Neural cell (in vitro differentiated cells): ENCODE data around the gene EPB41L2. TPM values are rescaled to one million over a fixed set of nuclear protein-coding genes. Genes with fewer than 3 reads are reported as not detected.

Source experiments
- H2AFZ ChIP-seq: fragments of 200-600, 300-800 bp; sonication (generic), shearing (Covaris generic); 2 replicates; pipeline ENCODE4 v1.6.0; 2014; ENCODE audit warnings: low read depth, mild to moderate bottlenecking, antibody characterized with exemption, low read length, moderate library complexity
- H3F3A ChIP-seq: fragments of 200-600 bp; shearing (Covaris generic); 2 replicates; pipeline ENCODE4 v1.6.1; 2016; ENCODE audit warnings: mild to moderate bottlenecking, moderate library complexity, mixed read lengths, antibody characterized with exemption, low read length; ENCODE audit not compliant: insufficient read depth, poor library complexity, severe bottlenecking
- H3K27ac ChIP-seq: fragments of 200-600, 300-800 bp; sonication (generic), shearing (Covaris generic); 2 replicates; pipeline ENCODE4 v1.5.1; 2014; ENCODE audit warnings: mild to moderate bottlenecking, low read length, moderate library complexity
- H3K27me3 ChIP-seq: fragments of 300-800, 200-600 bp; sonication (generic), shearing (Covaris generic); 2 replicates; pipeline ENCODE4 v1.6.0; 2014; ENCODE audit warnings: mild to moderate bottlenecking, low read depth, low read length, moderate library complexity; ENCODE audit not compliant: insufficient read depth
- H3K36me3 ChIP-seq: fragments of 300-800, 200-600 bp; sonication (generic), shearing (Covaris generic); 2 replicates; pipeline ENCODE4 v1.5.1; 2014; ENCODE audit warnings: mild to moderate bottlenecking, antibody characterized with exemption, low read length, moderate library complexity; ENCODE audit not compliant: insufficient read depth
- H3K4me2 ChIP-seq: fragments of 300-800, 200-600 bp; sonication (generic), shearing (Covaris generic); 2 replicates; pipeline ENCODE4 v1.6.0; 2014; ENCODE audit warnings: mild to moderate bottlenecking, low read length
- H3K4me3 ChIP-seq: fragments of 300-800, 200-600 bp; sonication (generic), shearing (Covaris generic); 2 replicates; pipeline ENCODE4 v1.5.1; 2014; ENCODE audit warnings: mild to moderate bottlenecking, low read length, moderate library complexity
- H3K79me2 ChIP-seq: fragments of 200-600 bp; shearing (Covaris generic); replicated peaks from 2 replicates; pipeline ENCODE4 v1.6.0; 2014; ENCODE audit warnings: mild to moderate bottlenecking, low read length, moderate library complexity; ENCODE audit not compliant: insufficient read depth
- H3K9ac ChIP-seq: fragments of 300-800, 200-600 bp; sonication (generic), shearing (Covaris generic); 2 replicates; pipeline ENCODE4 v1.6.1; 2016; ENCODE audit warnings: mild to moderate bottlenecking, low read length, mixed read lengths
- H3K9me2 ChIP-seq: fragments of 200-600 bp; shearing (Covaris generic); 2 replicates; pipeline ENCODE4 v1.6.1; 2016; ENCODE audit warnings: mild to moderate bottlenecking, low read length, mixed read lengths; ENCODE audit not compliant: insufficient read depth
- H3K9me3 ChIP-seq: fragments of 200-600, 300-800 bp; sonication (generic), shearing (Covaris generic); 2 replicates; pipeline ENCODE4 v1.6.1; 2016; ENCODE audit warnings: mild to moderate bottlenecking, mixed run types, low read length, moderate library complexity, mixed read lengths
- H4K20me1 ChIP-seq: fragments of 200-600 bp; shearing (Covaris generic); 2 replicates; pipeline ENCODE4 v1.6.1; 2016; ENCODE audit warnings: mild to moderate bottlenecking, mixed run types; ENCODE audit not compliant: insufficient read depth
- EP300 ChIP-seq: fragments of 450-650 bp; conservative IDR thresholded peaks from 2 replicates; pipeline ENCODE4 v1.6.1; 2014; ENCODE audit warnings: antibody characterized with exemption, mild to moderate bottlenecking, moderate library complexity; ENCODE audit not compliant: poor library complexity, severe bottlenecking
- EZH2 ChIP-seq: fragments of 200-600, 300-800 bp; shearing (Covaris generic), sonication (generic); IDR thresholded peaks from 2 replicates; pipeline ENCODE4 v1.6.1; 2014; ENCODE audit warnings: antibody characterized with exemption, low read length, borderline replicate concordance, mild to moderate bottlenecking; ENCODE audit not compliant: insufficient read depth, poor library complexity, severe bottlenecking
- MXI1 ChIP-seq: fragments of 450-650 bp; conservative IDR thresholded peaks from 2 replicates; pipeline ENCODE4 v1.6.1; 2014; ENCODE audit warnings: antibody characterized with exemption, mild to moderate bottlenecking; ENCODE audit not compliant: poor library complexity, severe bottlenecking
- POLR2AphosphoS5 ChIP-seq: IDR thresholded peaks from 2 replicates; pipeline ENCODE4 v1.6.1; 2012
- RAD21 ChIP-seq: fragments of 450-650 bp; conservative IDR thresholded peaks from 2 replicates; pipeline ENCODE4 v1.6.1; 2014; ENCODE audit warnings: antibody characterized with exemption, mild to moderate bottlenecking, moderate library complexity
- SMC3 ChIP-seq: fragments of 450-650 bp; conservative IDR thresholded peaks from 2 replicates; pipeline ENCODE4 v1.6.1; 2014; ENCODE audit warnings: antibody characterized with exemption, mild to moderate bottlenecking, moderate library complexity; ENCODE audit not compliant: poor library complexity
- TAF1 ChIP-seq: IDR thresholded peaks from 2 replicates; pipeline ENCODE4 v1.6.1; 2012; ENCODE audit warnings: low read depth
- polyA plus RNA-seq: library from polyadenylated mRNA; depleted of rRNA; stranded (reverse); fragments of >200 nt; gene quantifications from 2 replicates; pipeline ENCODE4 v1.2.3, GENCODE V29; 2014
- TF ChIP-seq, protein P1 (sequence below): IDR thresholded peaks from 2 replicates; pipeline ENCODE4 v1.6.1; 2012; ENCODE audit warnings: borderline replicate concordance
- TF ChIP-seq, protein P2 (sequence below): fragments of 450-650 bp; IDR thresholded peaks from 2 replicates; pipeline ENCODE4 v1.5.1; 2014; ENCODE audit warnings: antibody characterized with exemption, mild to moderate bottlenecking, moderate library complexity; ENCODE audit not compliant: poor library complexity, severe bottlenecking

Gene EPB41L2
- polyA plus RNA-seq, 1 donor from 2014 or later: 13.5 TPM

DNA sequence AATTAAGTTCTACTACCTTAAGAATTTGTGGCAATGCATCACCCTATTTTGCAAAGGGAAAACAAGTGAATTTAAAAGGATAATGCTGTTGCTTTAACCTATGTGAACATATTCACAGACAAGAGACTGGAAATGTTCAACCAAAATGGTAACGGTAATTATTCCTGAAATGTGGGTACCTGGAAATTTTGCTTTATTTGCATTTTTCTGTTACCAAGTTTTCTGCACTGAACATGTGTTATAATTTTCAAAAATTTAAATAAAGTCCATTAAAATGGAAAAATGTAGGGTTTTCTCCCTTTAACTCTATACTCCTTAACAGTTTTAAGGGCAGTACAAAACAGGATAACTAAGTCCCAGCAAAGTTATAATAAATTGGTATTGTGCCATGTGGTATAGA, 66.4 kb downstream of the EPB41L2 start:
- TF ChIP-seq POLR2AphosphoS5: no peak
- TF ChIP-seq, protein P1, sequence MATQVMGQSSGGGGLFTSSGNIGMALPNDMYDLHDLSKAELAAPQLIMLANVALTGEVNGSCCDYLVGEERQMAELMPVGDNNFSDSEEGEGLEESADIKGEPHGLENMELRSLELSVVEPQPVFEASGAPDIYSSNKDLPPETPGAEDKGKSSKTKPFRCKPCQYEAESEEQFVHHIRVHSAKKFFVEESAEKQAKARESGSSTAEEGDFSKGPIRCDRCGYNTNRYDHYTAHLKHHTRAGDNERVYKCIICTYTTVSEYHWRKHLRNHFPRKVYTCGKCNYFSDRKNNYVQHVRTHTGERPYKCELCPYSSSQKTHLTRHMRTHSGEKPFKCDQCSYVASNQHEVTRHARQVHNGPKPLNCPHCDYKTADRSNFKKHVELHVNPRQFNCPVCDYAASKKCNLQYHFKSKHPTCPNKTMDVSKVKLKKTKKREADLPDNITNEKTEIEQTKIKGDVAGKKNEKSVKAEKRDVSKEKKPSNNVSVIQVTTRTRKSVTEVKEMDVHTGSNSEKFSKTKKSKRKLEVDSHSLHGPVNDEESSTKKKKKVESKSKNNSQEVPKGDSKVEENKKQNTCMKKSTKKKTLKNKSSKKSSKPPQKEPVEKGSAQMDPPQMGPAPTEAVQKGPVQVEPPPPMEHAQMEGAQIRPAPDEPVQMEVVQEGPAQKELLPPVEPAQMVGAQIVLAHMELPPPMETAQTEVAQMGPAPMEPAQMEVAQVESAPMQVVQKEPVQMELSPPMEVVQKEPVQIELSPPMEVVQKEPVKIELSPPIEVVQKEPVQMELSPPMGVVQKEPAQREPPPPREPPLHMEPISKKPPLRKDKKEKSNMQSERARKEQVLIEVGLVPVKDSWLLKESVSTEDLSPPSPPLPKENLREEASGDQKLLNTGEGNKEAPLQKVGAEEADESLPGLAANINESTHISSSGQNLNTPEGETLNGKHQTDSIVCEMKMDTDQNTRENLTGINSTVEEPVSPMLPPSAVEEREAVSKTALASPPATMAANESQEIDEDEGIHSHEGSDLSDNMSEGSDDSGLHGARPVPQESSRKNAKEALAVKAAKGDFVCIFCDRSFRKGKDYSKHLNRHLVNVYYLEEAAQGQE: no peak
- no peak for TF ChIP-seq EP300
- TF ChIP-seq RAD21: no peak
- TF ChIP-seq, protein P2, sequence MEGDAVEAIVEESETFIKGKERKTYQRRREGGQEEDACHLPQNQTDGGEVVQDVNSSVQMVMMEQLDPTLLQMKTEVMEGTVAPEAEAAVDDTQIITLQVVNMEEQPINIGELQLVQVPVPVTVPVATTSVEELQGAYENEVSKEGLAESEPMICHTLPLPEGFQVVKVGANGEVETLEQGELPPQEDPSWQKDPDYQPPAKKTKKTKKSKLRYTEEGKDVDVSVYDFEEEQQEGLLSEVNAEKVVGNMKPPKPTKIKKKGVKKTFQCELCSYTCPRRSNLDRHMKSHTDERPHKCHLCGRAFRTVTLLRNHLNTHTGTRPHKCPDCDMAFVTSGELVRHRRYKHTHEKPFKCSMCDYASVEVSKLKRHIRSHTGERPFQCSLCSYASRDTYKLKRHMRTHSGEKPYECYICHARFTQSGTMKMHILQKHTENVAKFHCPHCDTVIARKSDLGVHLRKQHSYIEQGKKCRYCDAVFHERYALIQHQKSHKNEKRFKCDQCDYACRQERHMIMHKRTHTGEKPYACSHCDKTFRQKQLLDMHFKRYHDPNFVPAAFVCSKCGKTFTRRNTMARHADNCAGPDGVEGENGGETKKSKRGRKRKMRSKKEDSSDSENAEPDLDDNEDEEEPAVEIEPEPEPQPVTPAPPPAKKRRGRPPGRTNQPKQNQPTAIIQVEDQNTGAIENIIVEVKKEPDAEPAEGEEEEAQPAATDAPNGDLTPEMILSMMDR: no peak
- Histone ChIP-seq H3F3A (no peaks in the 10 kb centered on the region), H3K79me2 (no peaks in the 10 kb centered on the region), H3K9ac (no peak overlapping the region), H3K36me3 (no peaks in the 10 kb centered on the region), H3K4me2 (no peak overlapping the region), H3K4me3 (peak overlapping the region; percentile 27), H3K27ac (no peak overlapping the region), H4K20me1 (no peaks in the 10 kb centered on the region), H3K9me3 (no peaks in the 10 kb centered on the region), H2AFZ (no peak overlapping the region), H3K27me3 (no peaks in the 10 kb centered on the region), H3K9me2 (no peaks in the 10 kb centered on the region)

DNA sequence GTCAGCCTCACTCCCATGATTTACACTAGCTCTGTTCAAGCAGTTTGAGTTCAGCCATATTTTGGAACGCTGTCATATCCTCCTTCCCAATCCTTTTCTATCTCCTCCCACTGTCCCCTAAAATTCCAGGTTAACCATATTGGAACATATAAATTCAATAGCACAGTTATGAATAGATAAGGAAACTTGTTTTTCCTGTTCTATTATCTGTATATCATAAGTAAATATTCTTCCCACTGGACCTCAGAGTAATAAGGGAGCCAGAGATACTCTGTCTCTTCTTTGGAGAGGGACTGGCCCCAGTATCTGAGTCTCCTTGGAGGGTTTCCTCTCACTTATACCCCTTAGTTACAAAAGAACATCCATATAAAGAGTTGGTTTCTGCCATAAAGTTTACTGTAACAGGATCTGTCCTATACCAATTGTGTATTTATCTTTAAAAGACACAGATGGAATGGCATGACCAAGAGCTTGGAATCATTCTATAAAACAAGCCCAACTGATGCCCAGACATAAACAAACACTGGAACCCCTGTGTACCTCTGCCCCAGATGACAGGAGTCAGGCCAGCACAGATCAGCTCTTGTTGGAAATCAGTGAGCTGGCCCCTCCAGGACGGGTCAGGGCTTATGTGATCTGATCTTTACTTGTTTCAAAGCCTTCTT, 67.1 kb downstream of the EPB41L2 start:
- no peaks in the 10 kb centered on the region for H3K9me2 ChIP-seq
- no peaks in the 10 kb centered on the region for H3F3A ChIP-seq
- no peak overlapping the region for H3K9ac ChIP-seq
- no peaks in the 10 kb centered on the region for H3K36me3 ChIP-seq
- H4K20me1 ChIP-seq: no peaks in the 10 kb centered on the region
- no peaks in the 10 kb centered on the region for H3K79me2 ChIP-seq
- no peak overlapping the region for H3K4me3 ChIP-seq
- TF ChIP-seq RAD21 (no peak), TAF1 (no peak), SMC3 (no peak), EP300 (no peak), EZH2 (no peak), POLR2AphosphoS5 (no peak), MXI1 (no peak)
- TF ChIP-seq, protein P2: no peak
- TF ChIP-seq, protein P1: no peak
- no peak overlapping the region for H3K27ac ChIP-seq
- H2AFZ ChIP-seq: no peak overlapping the region
- H3K9me3 ChIP-seq: no peaks in the 10 kb centered on the region
- no peak overlapping the region for H3K4me2 ChIP-seq
- no peaks in the 10 kb centered on the region for H3K27me3 ChIP-seq
